Activated gamma-delta T cell treated with Interleukin-2 at 50 U/mL for 16 hours (primary cell): ENCODE measurements around the gene CDR2L.

ENCODE experiments used
- DNase-seq: peaks from one replicate; pipeline ENCODE4 v3.0.0-alpha.2; 2020

The CDR2L gene

DNA sequence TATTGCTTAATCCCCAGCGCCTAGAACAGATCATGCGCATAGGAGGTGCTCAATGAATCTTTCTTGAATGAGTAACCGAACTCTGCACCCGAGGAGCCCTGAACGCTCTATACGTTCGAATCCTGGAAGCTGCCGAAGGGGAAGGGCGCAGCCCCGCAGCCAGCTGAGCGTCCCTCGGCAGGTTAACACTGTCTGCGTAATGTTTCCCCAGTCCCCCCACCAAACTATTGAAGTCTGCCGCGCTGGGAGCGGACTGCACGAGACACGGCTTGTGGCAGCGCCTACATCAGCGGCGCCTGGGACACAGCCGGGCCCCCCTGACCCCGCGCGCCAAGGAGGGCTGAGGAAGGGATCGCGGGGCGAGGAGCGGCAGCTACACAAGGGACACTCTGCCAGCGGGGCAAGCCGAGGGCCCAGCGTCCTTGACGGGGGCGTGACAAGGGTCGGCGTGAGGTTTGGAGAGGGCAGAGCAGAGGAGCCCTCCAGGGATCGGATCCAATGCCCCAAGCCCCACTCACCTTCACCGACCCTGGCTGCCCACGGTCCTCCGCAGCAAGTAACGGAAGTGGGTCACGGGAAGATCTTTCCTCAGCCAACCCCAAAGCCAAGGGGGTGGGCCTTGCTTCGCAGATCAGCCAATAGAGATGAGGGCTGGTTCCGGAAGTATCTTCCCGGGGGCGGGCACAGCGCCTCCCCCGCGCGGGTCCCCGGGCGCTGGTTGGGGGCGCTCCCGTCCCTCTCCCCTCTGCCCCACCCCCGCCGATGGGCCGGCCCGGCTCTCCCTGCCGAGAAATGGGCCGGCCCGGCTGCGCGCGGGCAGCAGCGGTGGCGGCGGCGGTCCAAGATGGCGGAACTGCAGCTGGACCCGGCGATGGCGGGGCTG lies 59.2 kb downstream of the CDR2L start, which contains the start of the genes ATP5PD and KCTD2:
Gene ATP5PD, minus strand, starts transcription at position 563 of the 883 bp plus-strand sequence. CDS start 4,319 bp downstream, outside the sequence.
Gene KCTD2, plus strand, starts transcription at position 819 of the 883 bp plus-strand sequence. Its CDS starts 26 bp downstream, at position 845.
- DNase-seq = peak; percentile 94

DNA sequence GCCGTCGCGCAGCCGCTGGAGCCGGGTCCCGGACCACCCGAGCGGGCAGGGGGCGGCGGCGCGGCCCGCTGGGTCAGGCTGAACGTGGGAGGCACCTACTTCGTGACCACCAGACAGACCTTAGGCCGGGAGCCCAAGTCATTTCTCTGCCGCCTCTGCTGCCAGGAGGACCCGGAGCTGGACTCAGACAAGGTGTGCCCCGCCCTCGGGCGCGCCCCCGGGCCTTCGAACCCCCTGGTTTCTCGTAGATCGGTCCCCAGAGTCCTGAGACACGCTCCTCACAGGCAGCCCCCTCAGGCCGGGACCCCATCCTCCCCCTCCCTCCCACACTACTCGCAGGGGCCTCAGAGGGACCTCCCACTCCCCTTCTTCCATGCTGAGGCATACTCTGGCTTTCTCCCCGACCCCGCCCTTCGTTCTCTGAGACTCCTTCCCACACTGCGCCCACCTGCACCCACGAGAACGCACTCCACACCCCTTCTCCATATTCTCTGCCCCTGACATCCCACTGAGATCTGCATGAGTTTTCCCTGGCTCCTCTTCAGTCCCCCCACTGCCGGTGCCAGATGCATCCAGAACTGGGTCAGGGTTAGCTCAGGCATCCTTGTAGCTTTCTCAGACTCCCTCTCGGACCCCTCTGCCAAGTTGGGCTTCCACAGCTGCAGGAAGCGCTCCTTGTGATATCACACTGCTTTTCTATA lies 60.1 kb downstream of the CDR2L start:
- DNase-seq = peak; percentile 23

DNA sequence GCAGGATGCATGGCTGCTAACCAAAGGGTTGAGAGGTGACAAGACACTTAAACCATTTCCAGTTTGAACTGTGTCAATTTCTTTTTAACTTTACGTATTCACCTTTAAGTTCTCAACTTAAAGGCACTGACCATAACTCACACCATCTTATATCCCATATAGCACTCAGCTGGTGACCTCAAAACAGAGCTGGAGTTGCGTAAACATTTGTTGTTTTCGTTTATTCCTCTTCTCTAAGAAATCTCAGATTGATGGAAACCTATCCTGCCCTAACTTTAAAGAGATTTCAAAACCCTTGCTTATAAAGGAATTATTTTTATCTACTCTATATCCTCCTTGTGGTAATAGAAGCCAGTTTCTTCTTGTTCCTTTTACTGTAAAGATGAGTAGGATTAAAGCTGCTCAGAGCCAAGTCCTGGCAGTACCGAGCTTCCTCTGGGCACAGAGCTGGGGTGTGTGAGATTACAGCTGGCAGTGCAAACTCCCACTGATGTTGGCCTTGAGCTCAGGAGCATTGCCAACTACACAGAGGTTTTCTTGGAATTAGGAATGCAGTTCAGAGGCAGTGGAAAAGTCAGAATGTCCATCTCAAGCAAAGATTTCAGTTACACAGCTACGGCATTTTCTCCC lies 60.9 kb downstream of the CDR2L start:
- DNase-seq = no peak

DNA sequence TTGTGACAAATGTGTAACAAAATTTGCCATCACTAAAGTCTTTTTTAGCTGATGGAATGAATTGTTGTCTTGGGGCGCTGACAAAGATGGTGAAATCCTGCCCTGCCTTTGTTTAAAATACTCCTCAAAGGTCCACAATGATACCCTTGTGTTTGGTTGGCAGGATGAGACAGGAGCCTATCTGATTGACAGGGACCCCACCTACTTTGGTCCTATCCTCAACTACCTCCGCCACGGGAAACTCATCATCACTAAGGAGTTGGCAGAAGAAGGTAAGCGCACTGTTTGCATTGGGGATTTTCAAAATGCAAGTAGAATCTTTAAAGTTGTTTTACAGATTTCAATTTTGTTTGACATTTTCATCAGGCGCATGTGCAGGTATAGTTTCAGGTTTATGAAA lies 61.6 kb downstream of the CDR2L start:
- no peak for DNase-seq

DNA sequence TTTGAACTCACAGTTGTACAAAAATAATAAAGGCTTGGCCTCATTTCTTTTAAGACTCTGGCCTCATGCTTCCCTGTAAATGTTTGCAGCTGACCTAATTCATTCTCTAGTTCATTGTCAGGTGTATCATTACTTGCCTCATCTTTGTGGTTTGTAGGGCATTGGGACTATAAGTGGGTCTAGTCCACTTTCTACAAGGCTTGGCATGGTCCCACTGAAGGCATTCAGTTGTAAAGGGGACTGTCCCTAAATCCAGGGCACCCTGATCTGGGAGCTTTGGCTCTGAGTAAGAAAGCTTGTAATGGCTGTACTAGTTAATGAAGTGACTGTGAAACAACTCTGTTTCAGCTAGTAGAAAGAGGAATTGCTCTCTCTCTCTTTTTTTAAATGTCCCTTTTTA lies 62.3 kb downstream of the CDR2L start:
- DNase-seq = no peak

DNA sequence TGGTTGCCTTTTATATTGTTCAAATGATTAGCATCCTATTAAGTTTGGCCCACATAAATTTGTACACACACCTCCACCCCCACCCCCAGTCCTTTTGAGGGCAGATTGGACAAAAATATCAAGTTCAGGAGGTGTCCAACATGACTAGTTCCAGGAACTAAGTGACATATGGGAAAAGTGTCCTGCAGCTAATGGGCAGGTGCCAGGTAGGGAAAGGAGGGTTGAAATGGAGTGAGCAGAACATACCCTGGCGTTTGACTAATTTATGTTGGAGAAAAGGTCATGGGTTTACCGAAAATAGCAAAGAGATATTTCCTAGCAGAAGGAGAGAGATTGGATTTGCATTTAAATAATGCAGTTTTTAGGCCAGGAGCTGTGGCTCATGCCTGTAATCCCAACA lies 64.5 kb downstream of the CDR2L start:
- no peak for DNase-seq
